Panc1 (cell line): ENCODE data around the gene LIMK2. TPM values are rescaled to one million over a fixed set of nuclear protein-coding genes. Genes with fewer than 3 reads are reported as not detected.

Experiments
- ATAC-seq: fragments of 200-7000 bp; cut with Tn5 transposase; 2 replicates; pipeline ENCODE4 v1.9.1; 2020; ENCODE audit warnings: mild to moderate bottlenecking, moderate library complexity
- BruUV-seq: library from RNA; stranded (reverse); fragments of 400-500 nt; replicated peaks from 2 replicates; lab custom pipeline; 2021; lab: Mats Ljungman, UMichigan
- CTCF ChIA-PET: fragments of 300-600 bp; sonication (Branson Sonifier 250); formaldehyde crosslinking; loops from one replicate; lab custom pipeline; 2022; ENCODE audit warnings: antibody characterized with exemption; lab: Charles Lee
- POLR2A ChIA-PET: fragments of 300-600 bp; sonication (Branson Sonifier 250); formaldehyde crosslinking; loops from one replicate; lab custom pipeline; 2022; ENCODE audit warnings: antibody characterized with exemption; lab: Charles Lee
- DNase-seq: peaks from one replicate; pipeline ENCODE4 v3.0.0-alpha.2; 2010; ENCODE audit warnings: low read depth, low spot score
- H3K27ac ChIP-seq: 2 replicates; pipeline ENCODE4 v1.5.1; 2011; ENCODE audit warnings: mild to moderate bottlenecking, low read length, inconsistent platforms
- H3K27me3 ChIP-seq: fragments of 200-500 bp; sonication (Bioruptor generic); 2 replicates; pipeline ENCODE4 v1.6.0; 2014; ENCODE audit warnings: low read length, inconsistent platforms; ENCODE audit not compliant: control insufficient read depth, insufficient read depth
- H3K36me3 ChIP-seq: fragments of 200-500 bp; sonication (Bioruptor generic); 2 replicates; pipeline ENCODE4 v1.5.1; 2014; ENCODE audit warnings: inconsistent platforms, mild to moderate bottlenecking, low read length, moderate library complexity; ENCODE audit not compliant: control insufficient read depth, insufficient read depth
- H3K4me1 ChIP-seq: 2 replicates; pipeline ENCODE4 v1.5.1; 2011; ENCODE audit warnings: inconsistent platforms, mild to moderate bottlenecking, low read length, moderate library complexity; ENCODE audit not compliant: control insufficient read depth, insufficient read depth
- H3K4me3 ChIP-seq, 2 experiments: 2 replicates each; pipeline ENCODE4 v1.5.1; 2011 to 2012; ENCODE audit warnings: low read depth in 2 of 2, low read length in 2 of 2, mild to moderate bottlenecking in 2 of 2, inconsistent platforms in 1 of 2, moderate library complexity in 1 of 2
- H3K9me3 ChIP-seq: fragments of 200-500 bp; sonication (Bioruptor generic); 2 replicates; pipeline ENCODE4 v1.5.1; 2014; ENCODE audit warnings: low read depth, mild to moderate bottlenecking, inconsistent platforms, low read length, moderate library complexity; ENCODE audit not compliant: control insufficient read depth, insufficient read depth
- POLR2AphosphoS5 ChIP-seq: IDR thresholded peaks from 2 replicates; pipeline ENCODE4 v1.6.1; 2012; ENCODE audit warnings: mild to moderate bottlenecking, low read depth, low read length, moderate library complexity
- SIN3A ChIP-seq: IDR thresholded peaks from 2 replicates; pipeline ENCODE4 v1.6.1; 2012; ENCODE audit warnings: low read depth, mild to moderate bottlenecking, low read length, moderate library complexity, borderline replicate concordance; ENCODE audit not compliant: insufficient read depth
- TCF7L2 ChIP-seq: IDR thresholded peaks from 2 replicates; pipeline ENCODE4 v1.6.1; 2011; ENCODE audit warnings: mild to moderate bottlenecking, low read depth, low read length, inconsistent platforms
- in situ Hi-C: cut with HindIII; loops from 2 replicates; pipeline ENCODE4 v1.10.0; 2016; ENCODE audit warnings: low sequenced_read_pairs, low pct_unique_long_range_greater_than_20kb
- intact Hi-C: fragments of 100-400 bp; cut with micrococcal nuclease; formaldehyde crosslinking; loops from one replicate; pipeline ENCODE4 v1.10.0; 2022; ENCODE audit not compliant: unreplicated experiment
- total RNA-seq: library from RNA; stranded (reverse); gene quantifications from one replicate; pipeline ENCODE4 v1.2.1, GENCODE V29; 2021; ENCODE audit not compliant: unreplicated experiment
- TF ChIP-seq, protein P1 (sequence below), 2 experiments: IDR thresholded peaks; 2 replicates each; pipeline ENCODE4 v1.6.1; 2011 to 2012; ENCODE audit warnings: low read depth in 2 of 2, control low read depth in 1 of 2, low read length in 1 of 2, mild to moderate bottlenecking in 1 of 2, moderate library complexity in 1 of 2; ENCODE audit not compliant: insufficient read depth in 1 of 2
- TF ChIP-seq, protein P2 (sequence below): fragments of 450-650 bp; IDR thresholded peaks from 2 replicates; pipeline ENCODE4 v1.5.1; 2017; ENCODE audit warnings: mild to moderate bottlenecking

Gene LIMK2
- total RNA-seq, 1 experiment from 2014 or later, result 12.6 TPM

DNA sequence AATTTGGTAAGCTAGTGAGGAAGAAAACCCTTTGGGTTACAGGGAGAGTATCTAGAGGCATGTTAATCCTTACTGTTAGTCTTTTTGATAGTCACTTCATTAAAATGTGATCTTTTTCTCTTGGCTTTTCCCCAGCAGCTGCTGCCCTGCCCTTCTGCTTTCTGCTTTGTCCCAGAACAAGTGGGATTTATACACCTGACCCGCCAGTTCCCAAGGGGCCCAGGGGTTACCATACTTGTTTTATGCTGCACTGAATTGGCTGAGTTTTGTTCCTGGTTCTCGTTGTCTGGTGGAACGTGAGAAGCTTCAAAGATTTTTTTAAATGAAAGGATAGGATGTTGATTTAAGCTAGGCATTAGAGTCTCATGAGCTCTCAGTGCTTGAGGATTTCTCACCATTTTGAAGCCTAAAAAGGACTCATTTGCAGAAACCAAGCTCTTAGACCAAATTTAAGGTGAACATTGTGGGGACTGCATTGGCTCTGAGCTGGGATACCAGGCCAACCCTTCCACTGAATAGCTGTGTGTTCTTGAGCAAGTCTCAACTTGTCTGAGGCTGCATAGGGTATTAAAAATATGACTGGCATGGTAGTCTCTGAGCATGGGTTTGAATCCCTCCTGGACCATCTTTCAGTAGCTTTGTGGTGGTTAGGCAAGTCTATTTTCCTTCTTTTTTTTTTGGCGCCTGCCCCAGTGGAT lies 6.6 kb downstream of the LIMK2 start:
- POLR2A ChIA-PET, result interaction anchor here (0.5 kb wide), 1 partner anchor 57 kb away, joined by 3 read pairs; no protein-coding TSS in a partner anchor

DNA sequence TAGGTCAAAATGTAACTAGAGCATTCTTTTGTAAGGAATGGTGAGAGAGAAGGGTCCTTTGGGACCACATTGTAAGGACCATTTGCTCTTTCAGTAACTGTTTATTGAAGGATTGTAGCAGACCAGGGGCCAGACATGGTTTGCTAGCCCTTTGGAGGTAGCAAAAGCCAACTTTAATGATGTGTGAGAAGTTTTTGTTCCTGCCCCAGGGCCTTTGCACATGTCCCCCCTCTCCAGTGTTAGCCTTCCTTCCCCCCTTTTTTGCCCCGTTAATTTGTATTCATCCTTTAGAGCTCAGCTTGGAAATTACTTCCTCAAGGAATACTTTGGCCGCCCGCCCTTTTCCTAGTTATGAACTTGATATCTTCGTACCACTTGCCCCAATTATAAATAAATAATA lies 9.0 kb downstream of the LIMK2 start:
- no peak overlapping the region for H3K27ac ChIP-seq
- BruUV-seq, result no TSS peak
- peaks cover 12% of the 10 kb centered on the region for H3K4me1 ChIP-seq
- H3K36me3 ChIP-seq, result no peaks in the 10 kb centered on the region
- ChIA-PET CTCF (no interaction called here), POLR2A (interaction anchor here (0.6 kb wide), 1 partner anchor 15 kb away, joined by 3 read pairs; no protein-coding TSS in a partner anchor)
- in situ Hi-C loops, result no loop called here
- intact Hi-C loops, result no loop called here
- no peaks in the 10 kb centered on the region for H3K9me3 ChIP-seq
- DNase-seq, result no peak
- no peaks in the 10 kb centered on the region for H3K27me3 ChIP-seq
- H3K4me3 ChIP-seq, result no peak overlapping the region
- ATAC-seq, result no peak
- TF ChIP-seq SIN3A, result no peak
- TF ChIP-seq TCF7L2, result no peak
- TF ChIP-seq, protein P1, sequence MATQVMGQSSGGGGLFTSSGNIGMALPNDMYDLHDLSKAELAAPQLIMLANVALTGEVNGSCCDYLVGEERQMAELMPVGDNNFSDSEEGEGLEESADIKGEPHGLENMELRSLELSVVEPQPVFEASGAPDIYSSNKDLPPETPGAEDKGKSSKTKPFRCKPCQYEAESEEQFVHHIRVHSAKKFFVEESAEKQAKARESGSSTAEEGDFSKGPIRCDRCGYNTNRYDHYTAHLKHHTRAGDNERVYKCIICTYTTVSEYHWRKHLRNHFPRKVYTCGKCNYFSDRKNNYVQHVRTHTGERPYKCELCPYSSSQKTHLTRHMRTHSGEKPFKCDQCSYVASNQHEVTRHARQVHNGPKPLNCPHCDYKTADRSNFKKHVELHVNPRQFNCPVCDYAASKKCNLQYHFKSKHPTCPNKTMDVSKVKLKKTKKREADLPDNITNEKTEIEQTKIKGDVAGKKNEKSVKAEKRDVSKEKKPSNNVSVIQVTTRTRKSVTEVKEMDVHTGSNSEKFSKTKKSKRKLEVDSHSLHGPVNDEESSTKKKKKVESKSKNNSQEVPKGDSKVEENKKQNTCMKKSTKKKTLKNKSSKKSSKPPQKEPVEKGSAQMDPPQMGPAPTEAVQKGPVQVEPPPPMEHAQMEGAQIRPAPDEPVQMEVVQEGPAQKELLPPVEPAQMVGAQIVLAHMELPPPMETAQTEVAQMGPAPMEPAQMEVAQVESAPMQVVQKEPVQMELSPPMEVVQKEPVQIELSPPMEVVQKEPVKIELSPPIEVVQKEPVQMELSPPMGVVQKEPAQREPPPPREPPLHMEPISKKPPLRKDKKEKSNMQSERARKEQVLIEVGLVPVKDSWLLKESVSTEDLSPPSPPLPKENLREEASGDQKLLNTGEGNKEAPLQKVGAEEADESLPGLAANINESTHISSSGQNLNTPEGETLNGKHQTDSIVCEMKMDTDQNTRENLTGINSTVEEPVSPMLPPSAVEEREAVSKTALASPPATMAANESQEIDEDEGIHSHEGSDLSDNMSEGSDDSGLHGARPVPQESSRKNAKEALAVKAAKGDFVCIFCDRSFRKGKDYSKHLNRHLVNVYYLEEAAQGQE (IDR thresholded peaks at IDR 0.05; ENCODE audit: insufficient read depth in 1 of 2, low read depth in 2 of 2, low read length in 1 of 2), result no peak
- TF ChIP-seq, protein P2, sequence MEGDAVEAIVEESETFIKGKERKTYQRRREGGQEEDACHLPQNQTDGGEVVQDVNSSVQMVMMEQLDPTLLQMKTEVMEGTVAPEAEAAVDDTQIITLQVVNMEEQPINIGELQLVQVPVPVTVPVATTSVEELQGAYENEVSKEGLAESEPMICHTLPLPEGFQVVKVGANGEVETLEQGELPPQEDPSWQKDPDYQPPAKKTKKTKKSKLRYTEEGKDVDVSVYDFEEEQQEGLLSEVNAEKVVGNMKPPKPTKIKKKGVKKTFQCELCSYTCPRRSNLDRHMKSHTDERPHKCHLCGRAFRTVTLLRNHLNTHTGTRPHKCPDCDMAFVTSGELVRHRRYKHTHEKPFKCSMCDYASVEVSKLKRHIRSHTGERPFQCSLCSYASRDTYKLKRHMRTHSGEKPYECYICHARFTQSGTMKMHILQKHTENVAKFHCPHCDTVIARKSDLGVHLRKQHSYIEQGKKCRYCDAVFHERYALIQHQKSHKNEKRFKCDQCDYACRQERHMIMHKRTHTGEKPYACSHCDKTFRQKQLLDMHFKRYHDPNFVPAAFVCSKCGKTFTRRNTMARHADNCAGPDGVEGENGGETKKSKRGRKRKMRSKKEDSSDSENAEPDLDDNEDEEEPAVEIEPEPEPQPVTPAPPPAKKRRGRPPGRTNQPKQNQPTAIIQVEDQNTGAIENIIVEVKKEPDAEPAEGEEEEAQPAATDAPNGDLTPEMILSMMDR, result no peak
- no peak for TF ChIP-seq POLR2AphosphoS5

More for the DNA sequence above, 6.6 kb downstream of the LIMK2 start:
- DNase-seq (no peak), ATAC-seq (no peak)
- H3K27me3 ChIP-seq, result no peaks in the 10 kb centered on the region
- H3K4me3 ChIP-seq, result no peak overlapping the region
- intact Hi-C loops, result no loop called here
- H3K4me1 ChIP-seq, result peaks cover 12% of the 10 kb centered on the region; the same call in 1 of the 2 replicates
- CTCF ChIA-PET, result interaction anchor here (1.6 kb wide), 1 partner anchor 54 kb away, joined by 8 read pairs; no protein-coding TSS in a partner anchor
- no TSS peak for BruUV-seq
- no peaks in the 10 kb centered on the region for H3K9me3 ChIP-seq
- in situ Hi-C loops, result no loop called here
- TF ChIP-seq POLR2AphosphoS5 (no peak), TCF7L2 (no peak), SIN3A (no peak)
- TF ChIP-seq, protein P2, result no peak
- TF ChIP-seq, protein P1 (IDR thresholded peaks at IDR 0.05; ENCODE audit: insufficient read depth in 1 of 2, low read depth in 2 of 2, low read length in 1 of 2), result no peak
- no peak overlapping the region for H3K27ac ChIP-seq
- H3K36me3 ChIP-seq, result no peaks in the 10 kb centered on the region
